Choroid plexus epithelial cell (primary cell): Measurements from ENCODE around the gene SEZ6.

ENCODE experiments used
- DNase-seq: peaks from one replicate; pipeline ENCODE4 v3.0.0-alpha.2; 2010; ENCODE audit warnings: low read depth
- H3K4me3 ChIP-seq: 2 replicates; pipeline ENCODE4 v1.5.1; 2011; ENCODE audit warnings: low read depth, mild to moderate bottlenecking, control low read depth, low read length, moderate library complexity
- CTCF ChIP-seq: conservative IDR thresholded peaks from 2 replicates; pipeline ENCODE4 v1.5.1; 2011; ENCODE audit warnings: low read depth, mild to moderate bottlenecking, control low read depth, inconsistent platforms, low read length, moderate library complexity

The SEZ6 gene

DNA sequence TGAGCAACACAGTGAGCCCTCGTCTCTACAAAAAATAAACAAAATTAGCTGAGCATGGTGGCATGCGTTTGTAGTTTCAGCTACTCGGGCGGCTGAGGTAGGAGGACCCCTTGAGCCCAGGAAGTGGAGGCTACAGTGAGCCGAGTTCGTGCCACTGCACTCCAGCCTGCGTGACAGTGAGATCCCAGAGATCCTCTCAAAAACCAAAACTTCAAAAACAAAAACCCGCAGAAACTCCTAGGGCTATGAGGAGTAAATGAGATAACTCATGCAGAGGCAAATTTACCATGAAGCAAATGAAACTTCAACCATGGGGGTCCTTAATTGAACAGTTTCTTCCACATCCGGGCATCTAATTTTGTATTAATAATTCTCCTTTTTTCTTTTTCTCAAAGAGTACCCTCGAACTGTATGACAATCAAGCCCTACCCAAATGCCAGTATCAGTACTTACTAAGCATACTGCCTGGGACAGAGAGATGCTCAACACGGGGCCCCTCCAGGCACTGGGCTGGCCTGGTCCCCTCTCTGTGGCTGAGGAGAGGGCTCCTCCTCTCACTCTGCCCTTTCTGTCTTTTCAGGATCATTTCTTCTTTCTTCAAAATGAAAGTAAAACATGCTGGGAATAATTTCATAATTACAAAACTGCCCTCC lies 36.3 kb upstream of the SEZ6 start:
- no peak for DNase-seq
- no peak for TF ChIP-seq CTCF
- peak overlapping the region; percentile 33 for H3K4me3 ChIP-seq

DNA sequence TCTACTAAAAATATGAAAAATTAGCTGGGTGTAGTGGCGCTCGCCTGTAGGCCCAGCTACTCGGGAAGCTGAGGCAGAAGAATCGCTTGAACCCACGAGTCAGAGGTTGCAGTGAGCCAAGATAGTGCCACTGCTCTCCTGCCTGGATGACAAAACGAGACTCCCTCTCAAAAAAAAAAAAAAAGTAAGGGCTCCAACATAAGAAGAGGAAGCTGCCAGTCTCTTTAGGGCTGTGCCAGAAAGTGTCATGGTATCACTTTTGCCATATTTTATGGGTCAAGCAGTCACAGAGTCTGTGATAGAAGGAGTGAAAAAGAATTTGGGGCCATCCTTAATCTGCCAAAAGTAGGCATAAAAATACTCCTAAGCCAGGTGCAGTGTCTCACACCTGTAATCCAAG lies 35.7 kb upstream of the SEZ6 start:
- TF ChIP-seq CTCF = no peak
- H3K4me3 ChIP-seq = no peak overlapping the region
- DNase-seq = no peak

- H3K4me3 ChIP-seq = no peak overlapping the region
- DNase-seq = no peak
- TF ChIP-seq CTCF = no peak
Observed at GRCh38 chr17:29041091-29041490, 35.3 kb upstream of the SEZ6 start.

GRCh38 chr17:29039764-29040598 lies 34.1 kb upstream of the SEZ6 start:
- TF ChIP-seq CTCF = no peak
- H3K4me3 ChIP-seq = no peak overlapping the region
- peak; percentile 84 for DNase-seq

DNA sequence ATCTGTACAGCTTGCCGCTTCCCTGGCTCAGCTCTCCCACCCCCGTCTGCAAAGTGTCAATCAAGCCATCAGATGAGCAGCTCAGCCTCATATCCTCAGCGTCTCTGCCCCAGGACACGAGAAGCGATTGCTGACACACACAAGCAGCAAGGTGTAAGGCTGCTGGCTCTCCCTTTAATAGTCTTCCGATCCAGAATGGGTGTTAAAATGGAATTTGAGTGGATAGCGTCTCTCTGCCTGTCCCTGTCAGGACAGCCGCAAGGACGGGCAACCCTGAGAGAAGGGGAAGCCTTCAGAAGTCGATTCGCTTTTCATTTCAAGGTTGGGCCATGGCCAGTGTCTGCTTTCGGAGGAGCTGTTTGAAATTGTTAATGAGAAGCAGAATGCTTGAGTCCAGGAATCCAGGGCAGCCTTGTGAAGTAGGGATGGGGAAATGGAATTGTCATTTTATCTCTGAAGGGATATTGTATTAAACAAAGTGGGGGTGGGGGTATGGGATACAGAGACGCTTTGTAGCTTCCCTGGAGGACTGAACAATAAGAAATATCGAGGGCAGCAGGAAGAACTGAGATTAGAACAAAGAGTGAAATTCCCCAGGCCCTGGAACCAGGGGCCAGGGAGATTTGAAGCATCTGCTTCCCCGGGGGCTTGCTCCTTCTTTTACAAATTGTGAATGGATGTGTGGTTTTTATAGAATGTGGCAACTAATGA lies 32.4 kb upstream of the SEZ6 start:
- no peak overlapping the region for H3K4me3 ChIP-seq
- DNase-seq = no peak
- no peak for TF ChIP-seq CTCF

GRCh38 chr17:29037739-29038084 lies 31.9 kb upstream of the SEZ6 start:
- no peak for DNase-seq
- H3K4me3 ChIP-seq = no peak overlapping the region
- TF ChIP-seq CTCF = no peak

GRCh38 chr17:29036584-29036983 lies 30.8 kb upstream of the SEZ6 start:
- DNase-seq = no peak
- no peak overlapping the region for H3K4me3 ChIP-seq
- TF ChIP-seq CTCF = no peak
